ENCODE measurements around the gene OR6X1. TPM values are rescaled to one million over a fixed set of nuclear protein-coding genes. Genes with fewer than 3 reads are reported as not detected.

The OR6X1 gene
- total RNA-seq, 1 experiment from 2014 or later: not detected

DNA sequence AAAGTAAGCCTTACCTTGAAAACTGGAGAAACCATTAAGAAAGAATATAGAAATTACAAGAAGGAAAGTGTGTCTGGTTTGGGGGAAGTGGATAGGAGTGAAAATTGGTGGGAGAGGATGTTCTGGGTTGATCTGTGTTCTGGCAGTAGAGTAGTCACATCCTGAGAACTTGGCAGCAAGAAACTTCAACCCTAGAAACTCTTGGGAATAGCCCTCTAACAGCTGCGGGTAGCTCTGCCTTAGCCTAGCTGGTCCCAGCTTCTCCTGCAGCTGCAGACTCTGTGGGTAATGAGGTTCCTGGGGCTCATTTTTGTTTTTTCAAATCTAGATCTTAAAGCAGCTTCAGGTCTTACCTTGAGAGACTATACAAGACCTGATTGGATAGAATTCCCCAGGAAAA, 24.2 kb upstream of the OR6X1 start:
- Histone ChIP-seq H3K27me3 (ENCODE audit: control insufficient read depth, insufficient read depth, low read length) (no peaks in the 10 kb centered on the region), H3K4me3 (ENCODE audit: low read depth in 2 of 2, low read length in 2 of 2) (no peak overlapping the region), H3K9me3 (ENCODE audit: control insufficient read depth, insufficient read depth, low read depth, low read length) (no peaks in the 10 kb centered on the region), H3K36me3 (ENCODE audit: control insufficient read depth, insufficient read depth, low read length) (no peaks in the 10 kb centered on the region), H3K27ac (ENCODE audit: low read length) (no peak overlapping the region), H3K4me1 (ENCODE audit: control insufficient read depth, insufficient read depth, low read length) (no peaks in the 10 kb centered on the region)
- ATAC-seq: no peak
- in situ Hi-C loops (cut with HindIII; ENCODE audit: low pct_unique_long_range_greater_than_20kb, low sequenced_read_pairs): no loop called here
- ChIA-PET POLR2A (no interaction called here), CTCF (no interaction called here)
- TF ChIP-seq TCF7L2 (IDR thresholded peaks at IDR 0.05; ENCODE audit: low read depth, low read length) (no peak), SIN3A (IDR thresholded peaks at IDR 0.05; ENCODE audit: borderline replicate concordance, insufficient read depth, low read depth, low read length) (no peak), POLR2AphosphoS5 (IDR thresholded peaks at IDR 0.05; ENCODE audit: low read depth, low read length) (no peak)
- TF ChIP-seq, protein P1, sequence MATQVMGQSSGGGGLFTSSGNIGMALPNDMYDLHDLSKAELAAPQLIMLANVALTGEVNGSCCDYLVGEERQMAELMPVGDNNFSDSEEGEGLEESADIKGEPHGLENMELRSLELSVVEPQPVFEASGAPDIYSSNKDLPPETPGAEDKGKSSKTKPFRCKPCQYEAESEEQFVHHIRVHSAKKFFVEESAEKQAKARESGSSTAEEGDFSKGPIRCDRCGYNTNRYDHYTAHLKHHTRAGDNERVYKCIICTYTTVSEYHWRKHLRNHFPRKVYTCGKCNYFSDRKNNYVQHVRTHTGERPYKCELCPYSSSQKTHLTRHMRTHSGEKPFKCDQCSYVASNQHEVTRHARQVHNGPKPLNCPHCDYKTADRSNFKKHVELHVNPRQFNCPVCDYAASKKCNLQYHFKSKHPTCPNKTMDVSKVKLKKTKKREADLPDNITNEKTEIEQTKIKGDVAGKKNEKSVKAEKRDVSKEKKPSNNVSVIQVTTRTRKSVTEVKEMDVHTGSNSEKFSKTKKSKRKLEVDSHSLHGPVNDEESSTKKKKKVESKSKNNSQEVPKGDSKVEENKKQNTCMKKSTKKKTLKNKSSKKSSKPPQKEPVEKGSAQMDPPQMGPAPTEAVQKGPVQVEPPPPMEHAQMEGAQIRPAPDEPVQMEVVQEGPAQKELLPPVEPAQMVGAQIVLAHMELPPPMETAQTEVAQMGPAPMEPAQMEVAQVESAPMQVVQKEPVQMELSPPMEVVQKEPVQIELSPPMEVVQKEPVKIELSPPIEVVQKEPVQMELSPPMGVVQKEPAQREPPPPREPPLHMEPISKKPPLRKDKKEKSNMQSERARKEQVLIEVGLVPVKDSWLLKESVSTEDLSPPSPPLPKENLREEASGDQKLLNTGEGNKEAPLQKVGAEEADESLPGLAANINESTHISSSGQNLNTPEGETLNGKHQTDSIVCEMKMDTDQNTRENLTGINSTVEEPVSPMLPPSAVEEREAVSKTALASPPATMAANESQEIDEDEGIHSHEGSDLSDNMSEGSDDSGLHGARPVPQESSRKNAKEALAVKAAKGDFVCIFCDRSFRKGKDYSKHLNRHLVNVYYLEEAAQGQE (IDR thresholded peaks at IDR 0.05; ENCODE audit: insufficient read depth in 1 of 2, low read depth in 2 of 2, low read length in 1 of 2): no peak
- TF ChIP-seq, protein P2, sequence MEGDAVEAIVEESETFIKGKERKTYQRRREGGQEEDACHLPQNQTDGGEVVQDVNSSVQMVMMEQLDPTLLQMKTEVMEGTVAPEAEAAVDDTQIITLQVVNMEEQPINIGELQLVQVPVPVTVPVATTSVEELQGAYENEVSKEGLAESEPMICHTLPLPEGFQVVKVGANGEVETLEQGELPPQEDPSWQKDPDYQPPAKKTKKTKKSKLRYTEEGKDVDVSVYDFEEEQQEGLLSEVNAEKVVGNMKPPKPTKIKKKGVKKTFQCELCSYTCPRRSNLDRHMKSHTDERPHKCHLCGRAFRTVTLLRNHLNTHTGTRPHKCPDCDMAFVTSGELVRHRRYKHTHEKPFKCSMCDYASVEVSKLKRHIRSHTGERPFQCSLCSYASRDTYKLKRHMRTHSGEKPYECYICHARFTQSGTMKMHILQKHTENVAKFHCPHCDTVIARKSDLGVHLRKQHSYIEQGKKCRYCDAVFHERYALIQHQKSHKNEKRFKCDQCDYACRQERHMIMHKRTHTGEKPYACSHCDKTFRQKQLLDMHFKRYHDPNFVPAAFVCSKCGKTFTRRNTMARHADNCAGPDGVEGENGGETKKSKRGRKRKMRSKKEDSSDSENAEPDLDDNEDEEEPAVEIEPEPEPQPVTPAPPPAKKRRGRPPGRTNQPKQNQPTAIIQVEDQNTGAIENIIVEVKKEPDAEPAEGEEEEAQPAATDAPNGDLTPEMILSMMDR (IDR thresholded peaks at IDR 0.05): no peak
- intact Hi-C loops (cut with micrococcal nuclease; ENCODE audit: unreplicated experiment): no loop called here
- BruUV-seq (replicated peaks): no TSS peak
- DNase-seq (ENCODE audit: low read depth, low spot score): no peak

DNA sequence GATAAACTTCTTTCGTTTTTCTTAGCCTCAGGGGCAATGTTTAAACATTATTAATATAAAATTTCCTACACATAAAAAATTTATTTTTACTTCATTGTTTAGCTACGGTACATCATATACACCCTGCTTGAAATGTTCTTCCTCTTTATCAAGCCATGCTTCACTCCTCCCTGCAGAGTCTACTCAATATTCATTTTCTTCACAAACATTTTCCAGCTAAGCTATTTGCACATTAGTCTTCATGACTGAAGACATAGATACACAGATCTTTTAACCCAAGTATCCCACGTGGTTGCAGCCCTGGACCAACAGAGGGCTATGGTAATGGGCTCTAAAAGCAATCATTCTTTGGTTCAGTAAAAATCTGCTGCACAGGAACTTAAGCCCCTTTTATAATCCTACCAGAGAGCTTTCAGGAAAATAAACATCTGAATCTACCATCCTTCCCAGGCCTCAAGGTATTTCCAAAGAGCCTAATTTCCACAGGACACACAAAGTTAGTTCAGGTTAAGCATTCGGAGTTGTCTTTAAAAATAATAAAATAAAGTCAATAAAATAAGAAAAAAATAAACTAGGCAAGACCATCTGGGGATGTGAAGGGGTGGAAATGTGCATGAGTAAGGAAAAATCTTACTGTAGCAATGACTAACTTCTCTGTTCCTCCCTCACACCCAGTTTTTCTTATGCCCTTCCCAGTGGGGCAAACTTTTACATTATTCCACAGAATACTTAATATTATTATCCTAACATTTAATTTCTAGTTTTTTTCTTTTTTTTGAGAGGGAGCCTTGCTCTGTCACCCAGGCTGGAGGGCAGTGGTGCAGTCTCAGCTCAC, 21.6 kb upstream of the OR6X1 start:
- TF ChIP-seq, protein P1 (IDR thresholded peaks at IDR 0.05; ENCODE audit: insufficient read depth in 1 of 2, low read depth in 2 of 2, low read length in 1 of 2): no peak
- TF ChIP-seq POLR2AphosphoS5 (IDR thresholded peaks at IDR 0.05; ENCODE audit: low read depth, low read length) (no peak), SIN3A (IDR thresholded peaks at IDR 0.05; ENCODE audit: borderline replicate concordance, insufficient read depth, low read depth, low read length) (no peak), TCF7L2 (IDR thresholded peaks at IDR 0.05; ENCODE audit: low read depth, low read length) (no peak)
- TF ChIP-seq, protein P2 (IDR thresholded peaks at IDR 0.05): no peak
- Histone ChIP-seq H3K4me3 (ENCODE audit: low read depth in 2 of 2, low read length in 2 of 2) (no peak overlapping the region), H3K4me1 (ENCODE audit: control insufficient read depth, insufficient read depth, low read length) (no peaks in the 10 kb centered on the region), H3K27me3 (ENCODE audit: control insufficient read depth, insufficient read depth, low read length) (no peaks in the 10 kb centered on the region), H3K36me3 (ENCODE audit: control insufficient read depth, insufficient read depth, low read length) (no peaks in the 10 kb centered on the region), H3K27ac (ENCODE audit: low read length) (no peak overlapping the region), H3K9me3 (ENCODE audit: control insufficient read depth, insufficient read depth, low read depth, low read length) (no peaks in the 10 kb centered on the region)
- BruUV-seq (replicated peaks): no TSS peak
- ATAC-seq (no peak), DNase-seq (ENCODE audit: low read depth, low spot score) (no peak)
- POLR2A ChIA-PET: no interaction called here
- intact Hi-C loops (cut with micrococcal nuclease; ENCODE audit: unreplicated experiment) (no loop called here), in situ Hi-C loops (cut with HindIII; ENCODE audit: low pct_unique_long_range_greater_than_20kb, low sequenced_read_pairs) (no loop called here)
- CTCF ChIA-PET: no interaction called here

Data from Panc1 (cell line).